ENCODE measurements around the gene TMED7. TPM values are rescaled to one million over a fixed set of nuclear protein-coding genes. Genes with fewer than 3 reads are reported as not detected.

Gene TMED7
- total and polyA plus RNA-seq, 2 experiments from 2014 or later: 52.9 to 105 TPM

- H3K4me1 ChIP-seq (ENCODE audit: low read depth): no peaks in the 10 kb centered on the region
Observed at GRCh38 chr5:115639377-115639776, 13.5 kb upstream of the TMED7 start.

DNA sequence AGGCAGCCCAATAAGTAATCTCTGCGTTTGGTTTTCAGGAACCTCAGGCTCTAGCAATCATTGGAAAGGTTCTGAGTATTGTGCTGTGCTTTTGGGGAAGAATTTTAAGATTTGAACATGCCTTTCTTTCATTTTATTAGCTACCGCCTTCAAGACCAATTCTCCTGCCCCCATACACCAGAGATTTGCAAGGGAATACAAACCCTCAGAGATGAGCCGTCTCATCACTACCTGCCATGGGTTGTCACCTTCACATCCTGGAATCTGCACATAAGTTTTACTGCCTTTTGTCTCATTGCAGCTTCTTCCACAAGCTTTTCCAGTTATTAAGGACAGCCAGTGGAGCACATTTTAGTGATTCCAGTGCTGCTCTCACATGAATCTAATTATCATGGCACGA lies 11.7 kb upstream of the TMED7 start:
- no peak for DNase-seq (ENCODE audit: low read depth in 1 of 2, low spot score in 1 of 2)
- no peaks in the 10 kb centered on the region for H3K4me1 ChIP-seq (ENCODE audit: low read depth)
- TF ChIP-seq, protein P1, sequence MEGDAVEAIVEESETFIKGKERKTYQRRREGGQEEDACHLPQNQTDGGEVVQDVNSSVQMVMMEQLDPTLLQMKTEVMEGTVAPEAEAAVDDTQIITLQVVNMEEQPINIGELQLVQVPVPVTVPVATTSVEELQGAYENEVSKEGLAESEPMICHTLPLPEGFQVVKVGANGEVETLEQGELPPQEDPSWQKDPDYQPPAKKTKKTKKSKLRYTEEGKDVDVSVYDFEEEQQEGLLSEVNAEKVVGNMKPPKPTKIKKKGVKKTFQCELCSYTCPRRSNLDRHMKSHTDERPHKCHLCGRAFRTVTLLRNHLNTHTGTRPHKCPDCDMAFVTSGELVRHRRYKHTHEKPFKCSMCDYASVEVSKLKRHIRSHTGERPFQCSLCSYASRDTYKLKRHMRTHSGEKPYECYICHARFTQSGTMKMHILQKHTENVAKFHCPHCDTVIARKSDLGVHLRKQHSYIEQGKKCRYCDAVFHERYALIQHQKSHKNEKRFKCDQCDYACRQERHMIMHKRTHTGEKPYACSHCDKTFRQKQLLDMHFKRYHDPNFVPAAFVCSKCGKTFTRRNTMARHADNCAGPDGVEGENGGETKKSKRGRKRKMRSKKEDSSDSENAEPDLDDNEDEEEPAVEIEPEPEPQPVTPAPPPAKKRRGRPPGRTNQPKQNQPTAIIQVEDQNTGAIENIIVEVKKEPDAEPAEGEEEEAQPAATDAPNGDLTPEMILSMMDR (IDR thresholded peaks at IDR 0.05; ENCODE audit: low read depth, low read length): no peak
- H3K9me3 ChIP-seq (ENCODE audit: low read depth): no peaks in the 10 kb centered on the region
- no peak overlapping the region for H3K27ac ChIP-seq
- H3K36me3 ChIP-seq: no peaks in the 10 kb centered on the region
- no peaks in the 10 kb centered on the region for H3K27me3 ChIP-seq
- no peak overlapping the region for H3K4me3 ChIP-seq

More at GRCh38 chr5:115639377-115639776, 13.5 kb upstream of the TMED7 start:
- Histone ChIP-seq H3K9me3 (ENCODE audit: low read depth) (no peaks in the 10 kb centered on the region), H3K36me3 (no peaks in the 10 kb centered on the region), H3K4me3 (no peak overlapping the region), H3K27me3 (no peaks in the 10 kb centered on the region), H3K27ac (no peak overlapping the region)
- TF ChIP-seq, protein P1 (IDR thresholded peaks at IDR 0.05; ENCODE audit: low read depth, low read length): no peak
- no peak for DNase-seq (ENCODE audit: low read depth in 1 of 2, low spot score in 1 of 2)

DNA sequence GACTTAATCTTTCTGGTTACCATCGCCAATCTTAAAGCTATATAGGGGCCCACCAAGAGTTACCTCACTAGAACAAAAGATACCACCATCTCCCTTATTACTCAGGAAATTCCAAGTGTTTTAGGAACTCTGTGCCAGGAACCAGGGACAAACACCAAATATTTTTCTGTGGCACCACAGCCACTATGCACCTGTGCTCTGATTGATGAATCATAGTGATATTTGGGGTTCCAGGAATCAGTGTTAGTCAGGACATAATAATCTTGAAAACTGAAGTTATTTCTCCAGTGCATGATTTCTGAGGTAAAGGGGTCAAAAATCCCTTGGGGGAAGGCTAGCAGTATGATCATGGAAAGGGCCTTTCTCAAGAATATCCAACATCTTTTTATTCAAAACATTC lies 10.2 kb upstream of the TMED7 start:
- Histone ChIP-seq H3K4me1 (ENCODE audit: low read depth) (no peaks in the 10 kb centered on the region), H3K9me3 (ENCODE audit: low read depth) (no peaks in the 10 kb centered on the region), H3K27me3 (no peaks in the 10 kb centered on the region), H3K4me3 (no peak overlapping the region), H3K27ac (no peak overlapping the region), H3K36me3 (no peaks in the 10 kb centered on the region)
- DNase-seq (ENCODE audit: low read depth in 1 of 2, low spot score in 1 of 2): no peak
- TF ChIP-seq, protein P1 (IDR thresholded peaks at IDR 0.05; ENCODE audit: low read depth, low read length): no peak

DNA sequence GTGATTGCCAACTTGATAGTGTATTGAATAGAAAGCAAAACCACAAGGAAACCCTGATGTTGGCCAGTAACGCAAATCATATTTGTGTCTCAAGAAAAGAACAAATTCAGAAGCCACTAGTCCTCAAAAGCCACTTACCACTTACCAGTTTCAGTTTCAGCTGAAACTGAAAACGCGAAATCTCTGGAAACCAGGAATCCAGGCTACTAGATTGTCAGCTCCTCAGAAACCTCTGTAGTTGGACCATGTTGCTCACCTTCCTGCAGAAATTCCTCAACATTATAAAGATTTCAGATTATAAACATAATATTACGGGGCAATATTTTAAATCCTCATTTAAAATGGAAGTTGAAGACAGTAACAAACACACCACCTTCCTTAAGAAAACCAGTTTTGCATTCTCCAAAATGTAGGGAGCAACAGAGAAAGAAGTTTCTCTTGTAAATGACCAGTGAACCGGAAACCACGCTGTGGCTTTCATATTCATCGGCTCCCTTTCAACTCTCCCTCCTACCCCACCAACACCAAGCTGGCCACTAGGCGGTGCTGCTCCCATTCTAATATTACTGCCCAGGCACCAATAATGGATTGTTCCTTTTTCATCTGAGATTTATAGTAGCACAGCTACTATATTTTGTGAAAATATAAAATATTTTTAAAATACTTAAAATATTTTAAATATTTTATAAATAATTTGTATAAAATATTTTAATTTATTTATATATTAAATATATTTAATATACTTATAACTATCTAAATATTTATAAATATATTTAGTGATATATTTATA lies 8.7 kb upstream of the TMED7 start:
- Histone ChIP-seq H3K27ac (no peak overlapping the region), H3K4me1 (ENCODE audit: low read depth) (no peaks in the 10 kb centered on the region), H3K27me3 (no peaks in the 10 kb centered on the region), H3K36me3 (no peaks in the 10 kb centered on the region), H3K9me3 (ENCODE audit: low read depth) (no peaks in the 10 kb centered on the region), H3K4me3 (no peak overlapping the region)
- DNase-seq (ENCODE audit: low read depth in 1 of 2, low spot score in 1 of 2): peak; percentile 88 to 89
- TF ChIP-seq, protein P1 (IDR thresholded peaks at IDR 0.05; ENCODE audit: low read depth, low read length): peak; percentile 94

GRCh38 chr5:115629903-115630302 lies 4.1 kb upstream of the TMED7 start:
- TF ChIP-seq, protein P1 (IDR thresholded peaks at IDR 0.05; ENCODE audit: low read depth, low read length): no peak
- Histone ChIP-seq H3K27ac (no peak overlapping the region), H3K27me3 (no peaks in the 10 kb centered on the region)

More at GRCh38 chr5:115629903-115630302, 4.1 kb upstream of the TMED7 start:
- no peak for DNase-seq (ENCODE audit: low read depth in 1 of 2, low spot score in 1 of 2)
- Histone ChIP-seq H3K4me1 (ENCODE audit: low read depth) (peaks cover 5% of the 10 kb centered on the region), H3K36me3 (no peaks in the 10 kb centered on the region), H3K9me3 (ENCODE audit: low read depth) (no peaks in the 10 kb centered on the region), H3K4me3 (no peak overlapping the region)
